Panc1 (cell line): ENCODE results near the gene PCSK5. TPM values are rescaled to one million over a fixed set of nuclear protein-coding genes. Genes with fewer than 3 reads are reported as not detected.

Experiments used
- ATAC-seq: fragments of 200-7000 bp; cut with Tn5 transposase; 2 replicates; pipeline ENCODE4 v1.9.1; 2020; ENCODE audit warnings: mild to moderate bottlenecking, moderate library complexity
- BruUV-seq: library from RNA; stranded (reverse); fragments of 400-500 nt; replicated peaks from 2 replicates; lab custom pipeline; 2021; lab: Mats Ljungman, UMichigan
- CTCF ChIA-PET: fragments of 300-600 bp; sonication (Branson Sonifier 250); formaldehyde crosslinking; loops from one replicate; lab custom pipeline; 2022; ENCODE audit warnings: antibody characterized with exemption; lab: Charles Lee
- POLR2A ChIA-PET: fragments of 300-600 bp; sonication (Branson Sonifier 250); formaldehyde crosslinking; loops from one replicate; lab custom pipeline; 2022; ENCODE audit warnings: antibody characterized with exemption; lab: Charles Lee
- DNase-seq: peaks from one replicate; pipeline ENCODE4 v3.0.0-alpha.2; 2010; ENCODE audit warnings: low read depth, low spot score
- H3K27ac ChIP-seq: 2 replicates; pipeline ENCODE4 v1.5.1; 2011; ENCODE audit warnings: mild to moderate bottlenecking, low read length, inconsistent platforms
- H3K27me3 ChIP-seq: fragments of 200-500 bp; sonication (Bioruptor generic); 2 replicates; pipeline ENCODE4 v1.6.0; 2014; ENCODE audit warnings: low read length, inconsistent platforms; ENCODE audit not compliant: control insufficient read depth, insufficient read depth
- H3K36me3 ChIP-seq: fragments of 200-500 bp; sonication (Bioruptor generic); 2 replicates; pipeline ENCODE4 v1.5.1; 2014; ENCODE audit warnings: inconsistent platforms, mild to moderate bottlenecking, low read length, moderate library complexity; ENCODE audit not compliant: control insufficient read depth, insufficient read depth
- H3K4me1 ChIP-seq: 2 replicates; pipeline ENCODE4 v1.5.1; 2011; ENCODE audit warnings: inconsistent platforms, mild to moderate bottlenecking, low read length, moderate library complexity; ENCODE audit not compliant: control insufficient read depth, insufficient read depth
- H3K4me3 ChIP-seq, 2 experiments: 2 replicates each; pipeline ENCODE4 v1.5.1; 2011 to 2012; ENCODE audit warnings: low read depth in 2 of 2, low read length in 2 of 2, mild to moderate bottlenecking in 2 of 2, inconsistent platforms in 1 of 2, moderate library complexity in 1 of 2
- H3K9me3 ChIP-seq: fragments of 200-500 bp; sonication (Bioruptor generic); 2 replicates; pipeline ENCODE4 v1.5.1; 2014; ENCODE audit warnings: low read depth, mild to moderate bottlenecking, inconsistent platforms, low read length, moderate library complexity; ENCODE audit not compliant: control insufficient read depth, insufficient read depth
- POLR2AphosphoS5 ChIP-seq: IDR thresholded peaks from 2 replicates; pipeline ENCODE4 v1.6.1; 2012; ENCODE audit warnings: mild to moderate bottlenecking, low read depth, low read length, moderate library complexity
- SIN3A ChIP-seq: IDR thresholded peaks from 2 replicates; pipeline ENCODE4 v1.6.1; 2012; ENCODE audit warnings: low read depth, mild to moderate bottlenecking, low read length, moderate library complexity, borderline replicate concordance; ENCODE audit not compliant: insufficient read depth
- TCF7L2 ChIP-seq: IDR thresholded peaks from 2 replicates; pipeline ENCODE4 v1.6.1; 2011; ENCODE audit warnings: mild to moderate bottlenecking, low read depth, low read length, inconsistent platforms
- in situ Hi-C: cut with HindIII; loops from 2 replicates; pipeline ENCODE4 v1.10.0; 2016; ENCODE audit warnings: low sequenced_read_pairs, low pct_unique_long_range_greater_than_20kb
- intact Hi-C: fragments of 100-400 bp; cut with micrococcal nuclease; formaldehyde crosslinking; loops from one replicate; pipeline ENCODE4 v1.10.0; 2022; ENCODE audit not compliant: unreplicated experiment
- total RNA-seq: library from RNA; stranded (reverse); gene quantifications from one replicate; pipeline ENCODE4 v1.2.1, GENCODE V29; 2021; ENCODE audit not compliant: unreplicated experiment
- TF ChIP-seq, protein P1 (sequence below), 2 experiments: IDR thresholded peaks; 2 replicates each; pipeline ENCODE4 v1.6.1; 2011 to 2012; ENCODE audit warnings: low read depth in 2 of 2, control low read depth in 1 of 2, low read length in 1 of 2, mild to moderate bottlenecking in 1 of 2, moderate library complexity in 1 of 2; ENCODE audit not compliant: insufficient read depth in 1 of 2
- TF ChIP-seq, protein P2 (sequence below): fragments of 450-650 bp; IDR thresholded peaks from 2 replicates; pipeline ENCODE4 v1.5.1; 2017; ENCODE audit warnings: mild to moderate bottlenecking

Gene PCSK5
- total RNA-seq, 1 experiment from 2014 or later: 0.21 TPM

DNA sequence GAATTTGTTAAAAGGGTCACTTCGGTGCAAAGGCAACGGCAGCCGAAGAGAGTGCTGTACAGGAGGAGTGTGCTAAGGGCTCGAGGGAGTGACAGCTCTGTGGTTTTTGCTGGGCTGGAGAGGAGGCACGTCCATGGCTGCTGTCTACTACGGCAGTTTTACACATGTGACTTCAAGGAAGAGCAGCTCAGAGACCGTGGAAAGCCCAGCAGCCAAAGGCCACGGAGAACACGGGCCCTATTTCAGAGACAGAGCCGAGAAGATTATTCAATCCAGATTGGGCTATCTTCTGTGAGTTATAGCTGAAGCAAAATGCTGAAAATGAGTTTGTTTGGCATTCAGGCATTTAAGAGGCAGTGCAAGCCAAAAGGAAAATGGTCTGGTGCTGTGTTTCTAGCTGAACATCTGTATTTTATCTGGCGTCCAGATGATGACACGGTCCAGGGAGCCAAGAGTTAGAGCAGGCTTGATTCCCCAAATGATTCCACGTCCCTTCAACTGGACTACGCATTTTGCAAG lies 407.3 kb downstream of the PCSK5 start:
- ChIA-PET POLR2A (no interaction called here), CTCF (no interaction called here)
- H3K36me3 ChIP-seq: no peaks in the 10 kb centered on the region
- DNase-seq (no peak), ATAC-seq (no peak)
- intact Hi-C loops: no loop called here
- BruUV-seq: no TSS peak
- TF ChIP-seq TCF7L2 (no peak), POLR2AphosphoS5 (no peak), SIN3A (no peak)
- TF ChIP-seq, protein P1, sequence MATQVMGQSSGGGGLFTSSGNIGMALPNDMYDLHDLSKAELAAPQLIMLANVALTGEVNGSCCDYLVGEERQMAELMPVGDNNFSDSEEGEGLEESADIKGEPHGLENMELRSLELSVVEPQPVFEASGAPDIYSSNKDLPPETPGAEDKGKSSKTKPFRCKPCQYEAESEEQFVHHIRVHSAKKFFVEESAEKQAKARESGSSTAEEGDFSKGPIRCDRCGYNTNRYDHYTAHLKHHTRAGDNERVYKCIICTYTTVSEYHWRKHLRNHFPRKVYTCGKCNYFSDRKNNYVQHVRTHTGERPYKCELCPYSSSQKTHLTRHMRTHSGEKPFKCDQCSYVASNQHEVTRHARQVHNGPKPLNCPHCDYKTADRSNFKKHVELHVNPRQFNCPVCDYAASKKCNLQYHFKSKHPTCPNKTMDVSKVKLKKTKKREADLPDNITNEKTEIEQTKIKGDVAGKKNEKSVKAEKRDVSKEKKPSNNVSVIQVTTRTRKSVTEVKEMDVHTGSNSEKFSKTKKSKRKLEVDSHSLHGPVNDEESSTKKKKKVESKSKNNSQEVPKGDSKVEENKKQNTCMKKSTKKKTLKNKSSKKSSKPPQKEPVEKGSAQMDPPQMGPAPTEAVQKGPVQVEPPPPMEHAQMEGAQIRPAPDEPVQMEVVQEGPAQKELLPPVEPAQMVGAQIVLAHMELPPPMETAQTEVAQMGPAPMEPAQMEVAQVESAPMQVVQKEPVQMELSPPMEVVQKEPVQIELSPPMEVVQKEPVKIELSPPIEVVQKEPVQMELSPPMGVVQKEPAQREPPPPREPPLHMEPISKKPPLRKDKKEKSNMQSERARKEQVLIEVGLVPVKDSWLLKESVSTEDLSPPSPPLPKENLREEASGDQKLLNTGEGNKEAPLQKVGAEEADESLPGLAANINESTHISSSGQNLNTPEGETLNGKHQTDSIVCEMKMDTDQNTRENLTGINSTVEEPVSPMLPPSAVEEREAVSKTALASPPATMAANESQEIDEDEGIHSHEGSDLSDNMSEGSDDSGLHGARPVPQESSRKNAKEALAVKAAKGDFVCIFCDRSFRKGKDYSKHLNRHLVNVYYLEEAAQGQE (IDR thresholded peaks at IDR 0.05; ENCODE audit: insufficient read depth in 1 of 2, low read depth in 2 of 2, low read length in 1 of 2): no peak
- TF ChIP-seq, protein P2, sequence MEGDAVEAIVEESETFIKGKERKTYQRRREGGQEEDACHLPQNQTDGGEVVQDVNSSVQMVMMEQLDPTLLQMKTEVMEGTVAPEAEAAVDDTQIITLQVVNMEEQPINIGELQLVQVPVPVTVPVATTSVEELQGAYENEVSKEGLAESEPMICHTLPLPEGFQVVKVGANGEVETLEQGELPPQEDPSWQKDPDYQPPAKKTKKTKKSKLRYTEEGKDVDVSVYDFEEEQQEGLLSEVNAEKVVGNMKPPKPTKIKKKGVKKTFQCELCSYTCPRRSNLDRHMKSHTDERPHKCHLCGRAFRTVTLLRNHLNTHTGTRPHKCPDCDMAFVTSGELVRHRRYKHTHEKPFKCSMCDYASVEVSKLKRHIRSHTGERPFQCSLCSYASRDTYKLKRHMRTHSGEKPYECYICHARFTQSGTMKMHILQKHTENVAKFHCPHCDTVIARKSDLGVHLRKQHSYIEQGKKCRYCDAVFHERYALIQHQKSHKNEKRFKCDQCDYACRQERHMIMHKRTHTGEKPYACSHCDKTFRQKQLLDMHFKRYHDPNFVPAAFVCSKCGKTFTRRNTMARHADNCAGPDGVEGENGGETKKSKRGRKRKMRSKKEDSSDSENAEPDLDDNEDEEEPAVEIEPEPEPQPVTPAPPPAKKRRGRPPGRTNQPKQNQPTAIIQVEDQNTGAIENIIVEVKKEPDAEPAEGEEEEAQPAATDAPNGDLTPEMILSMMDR: no peak
- no peak overlapping the region for H3K27ac ChIP-seq
- in situ Hi-C loops: no loop called here
- no peaks in the 10 kb centered on the region; the same call in 1 of the 2 replicates for H3K27me3 ChIP-seq
- no peaks in the 10 kb centered on the region for H3K4me1 ChIP-seq
- no peaks in the 10 kb centered on the region for H3K9me3 ChIP-seq
- no peak overlapping the region for H3K4me3 ChIP-seq

DNA sequence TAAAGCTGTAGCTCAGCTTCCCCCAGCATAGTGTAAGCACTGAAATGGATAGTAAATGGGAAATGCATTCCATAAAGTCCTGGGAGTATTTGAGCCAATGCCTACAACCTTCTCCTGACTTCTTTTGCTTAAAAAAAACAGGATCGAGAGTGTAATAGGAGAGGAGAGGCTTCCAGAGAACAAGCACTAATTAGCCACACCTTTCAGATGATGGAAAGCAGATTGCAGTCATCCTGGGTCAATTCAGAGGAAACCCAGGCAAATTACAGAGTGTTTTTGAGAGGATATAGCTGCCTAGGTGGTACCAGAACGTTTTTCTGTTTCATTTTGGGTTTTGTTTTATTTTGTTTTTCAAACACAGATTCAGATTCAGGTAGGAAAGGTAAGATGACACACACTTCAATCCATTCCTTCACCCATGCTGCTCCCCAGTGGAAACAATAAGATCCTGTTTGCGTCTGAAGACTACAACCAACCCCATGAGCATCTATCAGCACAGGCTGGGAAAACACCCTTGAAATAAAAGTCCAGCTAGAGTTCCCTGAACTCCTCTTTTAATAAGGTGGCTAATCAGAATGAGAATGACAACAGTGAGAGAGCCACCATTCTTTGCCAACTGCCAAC lies 408.2 kb downstream of the PCSK5 start:
- BruUV-seq: no TSS peak
- intact Hi-C loops: no loop called here
- POLR2A ChIA-PET: no interaction called here

More for the DNA sequence above, 408.2 kb downstream of the PCSK5 start:
- no peak overlapping the region for H3K4me3 ChIP-seq
- DNase-seq (no peak), ATAC-seq (no peak)
- H3K4me1 ChIP-seq: no peaks in the 10 kb centered on the region
- in situ Hi-C loops: no loop called here
- TF ChIP-seq TCF7L2 (no peak), SIN3A (no peak), POLR2AphosphoS5 (no peak)
- TF ChIP-seq, protein P1 (IDR thresholded peaks at IDR 0.05; ENCODE audit: insufficient read depth in 1 of 2, low read depth in 2 of 2, low read length in 1 of 2): no peak
- TF ChIP-seq, protein P2: no peak; the same call in 1 of the 2 replicates
- H3K27ac ChIP-seq: no peak overlapping the region
- CTCF ChIA-PET: no interaction called here
- no peaks in the 10 kb centered on the region for H3K36me3 ChIP-seq
- H3K27me3 ChIP-seq: no peaks in the 10 kb centered on the region; the same call in 1 of the 2 replicates
- no peaks in the 10 kb centered on the region for H3K9me3 ChIP-seq
